IPS-20b (cell line): ENCODE measurements around the gene RILPL1.
"Not testable (repeated sequence)": the region's sequence is repeated elsewhere in the genome, so short reads cannot be mapped to it uniquely, and the experiment has no call there.

Source experiments
- H3K27ac ChIP-seq: one replicate; pipeline ENCODE4 v1.5.1; 2013; ENCODE audit warnings: low read length
- H3K27me3 ChIP-seq: 2 replicates; pipeline ENCODE4 v1.6.1; 2013; ENCODE audit warnings: mild to moderate bottlenecking, low read length, inconsistent platforms; ENCODE audit not compliant: insufficient read depth
- H3K36me3 ChIP-seq: 2 replicates; pipeline ENCODE4 v1.6.1; 2013; ENCODE audit warnings: low read depth, mild to moderate bottlenecking, inconsistent platforms, low read length, moderate library complexity; ENCODE audit not compliant: insufficient read depth
- H3K4me1 ChIP-seq: 2 replicates; pipeline ENCODE4 v1.6.1; 2013; ENCODE audit warnings: mild to moderate bottlenecking, control low read depth, inconsistent platforms, low read length, moderate library complexity; ENCODE audit not compliant: insufficient read depth
- H3K4me3 ChIP-seq: 2 replicates; pipeline ENCODE4 v1.5.1; 2013; ENCODE audit warnings: mild to moderate bottlenecking, low read length, inconsistent platforms
- H3K9ac ChIP-seq: 2 replicates; pipeline ENCODE4 v1.6.1; 2013; ENCODE audit warnings: low read depth, mild to moderate bottlenecking, inconsistent platforms, low read length, moderate library complexity
- H3K9me3 ChIP-seq: 2 replicates; pipeline ENCODE4 v1.6.1; 2013; ENCODE audit warnings: mild to moderate bottlenecking, low read depth, low read length, inconsistent platforms; ENCODE audit not compliant: insufficient read depth

Gene RILPL1

GRCh38 chr12:123506843-123507236, 26.7 kb downstream of the RILPL1 start:
- H3K36me3 ChIP-seq = peaks cover 7% of the 10 kb centered on the region
- no peak overlapping the region for H3K27ac ChIP-seq
- H3K4me3 ChIP-seq = no peak overlapping the region
- H3K9ac ChIP-seq = no peak overlapping the region
- no peaks in the 10 kb centered on the region for H3K4me1 ChIP-seq
- H3K27me3 ChIP-seq = no peaks in the 10 kb centered on the region
- no peaks in the 10 kb centered on the region for H3K9me3 ChIP-seq

- H3K27me3 ChIP-seq = no peaks in the 10 kb centered on the region
- no peaks in the 10 kb centered on the region for H3K4me1 ChIP-seq
- peaks cover 7% of the 10 kb centered on the region for H3K36me3 ChIP-seq
Measured at GRCh38 chr12:123506059-123506842, 27.3 kb downstream of the RILPL1 start.

GRCh38 chr12:123502163-123502704, 31.3 kb downstream of the RILPL1 start:
- no peaks in the 10 kb centered on the region for H3K4me1 ChIP-seq
- no peak overlapping the region for H3K9ac ChIP-seq

More at GRCh38 chr12:123506059-123506842, 27.3 kb downstream of the RILPL1 start:
- H3K9ac ChIP-seq = no peak overlapping the region
- H3K9me3 ChIP-seq = no peaks in the 10 kb centered on the region
- no peak overlapping the region for H3K4me3 ChIP-seq
- H3K27ac ChIP-seq = no peak overlapping the region

GRCh38 chr12:123499332-123499731, 34.2 kb downstream of the RILPL1 start:
- H3K27ac ChIP-seq = no peak overlapping the region
- no peaks in the 10 kb centered on the region; the same call in 1 of the 2 replicates for H3K36me3 ChIP-seq
- H3K9me3 ChIP-seq = no peaks in the 10 kb centered on the region
- no peak overlapping the region for H3K4me3 ChIP-seq
- H3K27me3 ChIP-seq = no peaks in the 10 kb centered on the region
- no peak overlapping the region for H3K9ac ChIP-seq
- no peaks in the 10 kb centered on the region for H3K4me1 ChIP-seq

More at GRCh38 chr12:123502163-123502704, 31.3 kb downstream of the RILPL1 start:
- no peaks in the 10 kb centered on the region; the same call in 1 of the 2 replicates for H3K36me3 ChIP-seq
- H3K4me3 ChIP-seq = no peak overlapping the region
- H3K27ac ChIP-seq = no peak overlapping the region
- H3K9me3 ChIP-seq = no peaks in the 10 kb centered on the region
- no peaks in the 10 kb centered on the region for H3K27me3 ChIP-seq

- no peak overlapping the region for H3K9ac ChIP-seq
- H3K4me3 ChIP-seq = no peak overlapping the region
- H3K27me3 ChIP-seq = no peaks in the 10 kb centered on the region
- H3K36me3 ChIP-seq = no peaks in the 10 kb centered on the region; the same call in 1 of the 2 replicates
- no peaks in the 10 kb centered on the region for H3K9me3 ChIP-seq
- no peak overlapping the region for H3K27ac ChIP-seq
- no peaks in the 10 kb centered on the region for H3K4me1 ChIP-seq
Measured at GRCh38 chr12:123498126-123498825, 35.2 kb downstream of the RILPL1 start.

- H3K27me3 ChIP-seq = no peaks in the 10 kb centered on the region
Measured at GRCh38 chr12:123497065-123497464, 36.5 kb downstream of the RILPL1 start.

GRCh38 chr12:123494124-123494851, 39.2 kb downstream of the RILPL1 start:
- H3K9ac ChIP-seq = no peak overlapping the region
- H3K4me3 ChIP-seq = no peak overlapping the region
- no peak overlapping the region for H3K27ac ChIP-seq
- H3K9me3 ChIP-seq = no peaks in the 10 kb centered on the region
- no peaks in the 10 kb centered on the region; the same call in 1 of the 2 replicates for H3K36me3 ChIP-seq
- no peaks in the 10 kb centered on the region for H3K4me1 ChIP-seq
- H3K27me3 ChIP-seq = no peaks in the 10 kb centered on the region

More at GRCh38 chr12:123497065-123497464, 36.5 kb downstream of the RILPL1 start:
- Histone ChIP-seq H3K4me1 (no peaks in the 10 kb centered on the region), H3K36me3 (no peaks in the 10 kb centered on the region; the same call in 1 of the 2 replicates), H3K9me3 (no peaks in the 10 kb centered on the region), H3K4me3 (no peak overlapping the region), H3K27ac (no peak overlapping the region), H3K9ac (no peak overlapping the region)

- H3K27me3 ChIP-seq, H3K9ac ChIP-seq, H3K4me3 ChIP-seq, H3K9me3 ChIP-seq, H3K27ac ChIP-seq, H3K4me1 ChIP-seq, H3K36me3 ChIP-seq: not testable (repeated sequence)
Measured at GRCh38 chr12:123492339-123493039, 41.0 kb downstream of the RILPL1 start.

GRCh38 chr12:123491481-123491880, 42.0 kb downstream of the RILPL1 start:
- H3K4me3 ChIP-seq = no peak overlapping the region
- H3K4me1 ChIP-seq = no peaks in the 10 kb centered on the region
- no peaks in the 10 kb centered on the region for H3K36me3 ChIP-seq
- H3K27me3 ChIP-seq = no peaks in the 10 kb centered on the region
- H3K9ac ChIP-seq = no peak overlapping the region
- no peaks in the 10 kb centered on the region for H3K9me3 ChIP-seq
- no peak overlapping the region for H3K27ac ChIP-seq

- H3K4me3 ChIP-seq = no peak overlapping the region
- no peaks in the 10 kb centered on the region for H3K4me1 ChIP-seq
- no peaks in the 10 kb centered on the region for H3K9me3 ChIP-seq
- H3K27me3 ChIP-seq = no peaks in the 10 kb centered on the region
- no peak overlapping the region for H3K9ac ChIP-seq
- H3K27ac ChIP-seq = no peak overlapping the region
- H3K36me3 ChIP-seq = no peaks in the 10 kb centered on the region
Measured at GRCh38 chr12:123491056-123491455, 42.5 kb downstream of the RILPL1 start.

GRCh38 chr12:123490089-123490488, 43.4 kb downstream of the RILPL1 start:
- Histone ChIP-seq H3K9ac (no peak overlapping the region), H3K27me3 (no peaks in the 10 kb centered on the region), H3K9me3 (no peaks in the 10 kb centered on the region)

More at GRCh38 chr12:123490089-123490488, 43.4 kb downstream of the RILPL1 start:
- Histone ChIP-seq H3K36me3 (no peaks in the 10 kb centered on the region), H3K4me1 (no peaks in the 10 kb centered on the region), H3K4me3 (no peak overlapping the region), H3K27ac (no peak overlapping the region)
